Measurements from ENCODE around the gene IGDCC3.

Gene IGDCC3

DNA sequence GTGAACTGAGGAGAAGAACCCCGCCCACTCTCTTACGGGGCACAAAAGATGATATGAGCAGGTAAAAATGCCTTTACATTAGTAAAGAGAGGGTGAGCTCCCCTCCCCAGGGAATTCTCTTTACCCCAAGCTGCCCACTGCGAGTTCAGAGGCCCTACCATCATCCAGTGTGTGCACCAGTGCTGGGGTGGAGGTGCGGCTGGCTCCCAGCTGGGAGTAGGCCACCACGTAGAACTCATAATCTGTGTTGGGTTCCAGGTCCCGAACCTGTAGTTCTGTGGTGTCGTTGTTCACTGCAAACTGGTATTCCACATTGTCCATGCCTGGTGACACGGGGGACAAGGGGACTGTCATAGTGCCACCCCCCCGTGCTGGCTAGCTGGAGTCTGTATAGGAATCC, 17.1 kb upstream of the IGDCC3 start:
- DNase-seq (ENCODE audit: low read depth): no peak
- H3K36me3 ChIP-seq (ENCODE audit: control insufficient read depth, insufficient read depth, low read length, severe bottlenecking): no peaks in the 10 kb centered on the region
- no peak overlapping the region for H3K9ac ChIP-seq (ENCODE audit: low read length)
- peaks cover 8% of the 10 kb centered on the region for H3K4me1 ChIP-seq (ENCODE audit: control insufficient read depth, insufficient read depth, low read length)
- no peaks in the 10 kb centered on the region for H3K9me3 ChIP-seq (ENCODE audit: control insufficient read depth, low read length)
- no peak overlapping the region for H3K4me3 ChIP-seq (ENCODE audit: low read length)
- H3K27me3 ChIP-seq (replicated peaks; ENCODE audit: control insufficient read depth, insufficient read depth, low read length): peaks cover 31% of the 10 kb centered on the region

DNA sequence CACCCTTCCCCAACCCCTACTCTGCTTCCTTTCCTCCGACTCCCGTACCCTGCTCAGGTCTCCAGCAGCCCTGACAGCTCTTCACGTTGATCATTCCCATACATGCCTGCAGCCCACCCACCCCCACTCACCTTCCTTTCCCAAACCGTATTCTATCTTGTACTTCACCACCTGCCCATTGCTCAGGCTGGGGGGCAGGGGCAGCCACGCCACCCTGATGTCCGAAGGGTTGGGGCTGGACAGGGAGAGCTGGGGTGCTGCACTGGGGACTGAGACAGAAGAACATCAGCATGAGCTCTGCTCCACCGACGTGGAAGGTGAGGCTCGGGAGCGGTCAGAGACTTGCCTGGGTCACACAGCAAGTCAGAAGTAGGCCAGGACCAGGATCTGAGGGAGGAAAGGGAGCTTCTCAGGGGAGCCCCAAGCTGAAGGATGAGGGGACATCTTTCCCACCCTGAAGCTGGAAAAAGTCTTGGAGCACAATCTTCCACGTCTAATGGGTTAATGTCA, 16.5 kb upstream of the IGDCC3 start:
- no peaks in the 10 kb centered on the region for H3K9me3 ChIP-seq (ENCODE audit: control insufficient read depth, low read length)
- H3K27me3 ChIP-seq (replicated peaks; ENCODE audit: control insufficient read depth, insufficient read depth, low read length): peaks cover 36% of the 10 kb centered on the region
- no peak overlapping the region for H3K9ac ChIP-seq (ENCODE audit: low read length)
- H3K36me3 ChIP-seq (ENCODE audit: control insufficient read depth, insufficient read depth, low read length, severe bottlenecking): no peaks in the 10 kb centered on the region
- no peak for DNase-seq (ENCODE audit: low read depth)
- no peak overlapping the region for H3K4me3 ChIP-seq (ENCODE audit: low read length)
- H3K4me1 ChIP-seq (ENCODE audit: control insufficient read depth, insufficient read depth, low read length): peaks cover 6% of the 10 kb centered on the region

DNA sequence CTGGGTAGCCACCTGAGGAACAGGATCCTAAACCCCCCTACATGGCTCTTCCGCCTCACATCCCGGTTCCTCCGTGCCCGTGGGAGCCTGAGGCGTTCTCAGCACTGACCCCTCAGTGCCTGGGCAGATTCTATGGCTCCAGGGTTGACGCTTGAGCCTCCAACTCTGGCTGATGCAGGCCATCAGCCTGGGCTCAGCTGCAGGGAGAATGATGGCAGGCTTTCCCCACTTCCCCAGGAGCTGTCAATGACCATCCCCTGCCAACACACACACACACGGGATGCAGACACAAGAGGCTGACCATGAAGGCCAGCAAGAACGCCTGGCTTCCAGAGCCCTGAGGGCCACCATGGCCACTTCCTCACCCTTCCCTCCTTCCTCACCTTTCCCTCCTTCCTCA, 15.8 kb upstream of the IGDCC3 start:
- no peak for DNase-seq (ENCODE audit: low read depth)
- no peaks in the 10 kb centered on the region for H3K36me3 ChIP-seq (ENCODE audit: control insufficient read depth, insufficient read depth, low read length, severe bottlenecking)
- H3K4me3 ChIP-seq (ENCODE audit: low read length): no peak overlapping the region

GRCh38 chr15:65393091-65393490, 15.3 kb upstream of the IGDCC3 start:
- DNase-seq (ENCODE audit: low read depth): no peak
- Histone ChIP-seq H3K27me3 (replicated peaks; ENCODE audit: control insufficient read depth, insufficient read depth, low read length) (peaks cover 44% of the 10 kb centered on the region), H3K9me3 (ENCODE audit: control insufficient read depth, low read length) (no peaks in the 10 kb centered on the region), H3K4me3 (ENCODE audit: low read length) (no peak overlapping the region), H3K4me1 (ENCODE audit: control insufficient read depth, insufficient read depth, low read length) (no peaks in the 10 kb centered on the region), H3K9ac (ENCODE audit: low read length) (no peak overlapping the region), H3K36me3 (ENCODE audit: control insufficient read depth, insufficient read depth, low read length, severe bottlenecking) (no peaks in the 10 kb centered on the region)

More for the DNA sequence above, 15.8 kb upstream of the IGDCC3 start:
- H3K9me3 ChIP-seq (ENCODE audit: control insufficient read depth, low read length): no peaks in the 10 kb centered on the region
- no peak overlapping the region for H3K9ac ChIP-seq (ENCODE audit: low read length)
- H3K4me1 ChIP-seq (ENCODE audit: control insufficient read depth, insufficient read depth, low read length): no peaks in the 10 kb centered on the region
- peaks cover 40% of the 10 kb centered on the region for H3K27me3 ChIP-seq (replicated peaks; ENCODE audit: control insufficient read depth, insufficient read depth, low read length)

- no peak for DNase-seq (ENCODE audit: low read depth)
- no peaks in the 10 kb centered on the region for H3K36me3 ChIP-seq (ENCODE audit: control insufficient read depth, insufficient read depth, low read length, severe bottlenecking)
These were observed 14.6 kb upstream of the IGDCC3 start for GRCh38 chr15:65392368-65392767.

GRCh38 chr15:65391732-65392131, 13.9 kb upstream of the IGDCC3 start:
- Histone ChIP-seq H3K4me1 (ENCODE audit: control insufficient read depth, insufficient read depth, low read length) (no peaks in the 10 kb centered on the region), H3K4me3 (ENCODE audit: low read length) (no peak overlapping the region), H3K27me3 (replicated peaks; ENCODE audit: control insufficient read depth, insufficient read depth, low read length) (peaks cover 44% of the 10 kb centered on the region), H3K9me3 (ENCODE audit: control insufficient read depth, low read length) (no peaks in the 10 kb centered on the region), H3K36me3 (ENCODE audit: control insufficient read depth, insufficient read depth, low read length, severe bottlenecking) (no peaks in the 10 kb centered on the region), H3K9ac (ENCODE audit: low read length) (no peak overlapping the region)
- DNase-seq (ENCODE audit: low read depth): no peak

More at GRCh38 chr15:65392368-65392767, 14.6 kb upstream of the IGDCC3 start:
- Histone ChIP-seq H3K9me3 (ENCODE audit: control insufficient read depth, low read length) (no peaks in the 10 kb centered on the region), H3K9ac (ENCODE audit: low read length) (no peak overlapping the region), H3K4me3 (ENCODE audit: low read length) (no peak overlapping the region), H3K27me3 (replicated peaks; ENCODE audit: control insufficient read depth, insufficient read depth, low read length) (peaks cover 44% of the 10 kb centered on the region), H3K4me1 (ENCODE audit: control insufficient read depth, insufficient read depth, low read length) (no peaks in the 10 kb centered on the region)

DNA sequence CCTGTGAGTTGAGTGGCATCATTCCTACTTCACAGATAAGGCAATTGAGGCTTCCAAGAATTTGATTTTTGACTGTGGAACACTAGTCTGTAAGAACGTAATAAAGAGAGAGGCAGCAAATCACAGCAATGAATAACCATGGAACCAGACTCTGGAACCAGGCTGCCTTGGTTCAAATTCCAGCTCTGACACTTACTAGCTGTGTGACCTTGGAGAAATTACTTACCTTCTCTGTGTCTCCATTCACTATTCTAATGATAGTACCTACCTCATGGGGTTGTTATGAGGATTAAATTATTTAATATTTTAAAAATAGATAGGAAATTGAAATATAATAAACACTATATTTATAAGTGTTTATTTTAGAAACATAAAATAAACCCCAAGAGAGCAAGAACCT, 12.6 kb upstream of the IGDCC3 start:
- Histone ChIP-seq H3K4me3 (ENCODE audit: low read length) (no peak overlapping the region), H3K9me3 (ENCODE audit: control insufficient read depth, low read length) (no peaks in the 10 kb centered on the region), H3K4me1 (ENCODE audit: control insufficient read depth, insufficient read depth, low read length) (peaks cover 4% of the 10 kb centered on the region), H3K9ac (ENCODE audit: low read length) (no peak overlapping the region), H3K27me3 (replicated peaks; ENCODE audit: control insufficient read depth, insufficient read depth, low read length) (peaks cover 42% of the 10 kb centered on the region), H3K36me3 (ENCODE audit: control insufficient read depth, insufficient read depth, low read length, severe bottlenecking) (no peaks in the 10 kb centered on the region)
- no peak for DNase-seq (ENCODE audit: low read depth)

- Histone ChIP-seq H3K36me3 (ENCODE audit: control insufficient read depth, insufficient read depth, low read length, severe bottlenecking) (no peaks in the 10 kb centered on the region), H3K27me3 (replicated peaks; ENCODE audit: control insufficient read depth, insufficient read depth, low read length) (peaks cover 41% of the 10 kb centered on the region), H3K9ac (ENCODE audit: low read length) (no peak overlapping the region), H3K4me1 (ENCODE audit: control insufficient read depth, insufficient read depth, low read length) (peaks cover 4% of the 10 kb centered on the region), H3K9me3 (ENCODE audit: control insufficient read depth, low read length) (no peaks in the 10 kb centered on the region), H3K4me3 (ENCODE audit: low read length) (no peak overlapping the region)
- DNase-seq (ENCODE audit: low read depth): no peak
These were observed 11.4 kb upstream of the IGDCC3 start for GRCh38 chr15:65389226-65389625.

- Histone ChIP-seq H3K9me3 (ENCODE audit: control insufficient read depth, low read length) (no peaks in the 10 kb centered on the region), H3K4me1 (ENCODE audit: control insufficient read depth, insufficient read depth, low read length) (peaks cover 4% of the 10 kb centered on the region), H3K27me3 (replicated peaks; ENCODE audit: control insufficient read depth, insufficient read depth, low read length) (peaks cover 42% of the 10 kb centered on the region), H3K4me3 (ENCODE audit: low read length) (no peak overlapping the region), H3K36me3 (ENCODE audit: control insufficient read depth, insufficient read depth, low read length, severe bottlenecking) (no peaks in the 10 kb centered on the region), H3K9ac (ENCODE audit: low read length) (no peak overlapping the region)
- no peak for DNase-seq (ENCODE audit: low read depth)
These were observed 10.7 kb upstream of the IGDCC3 start for GRCh38 chr15:65388306-65389080.

DNA sequence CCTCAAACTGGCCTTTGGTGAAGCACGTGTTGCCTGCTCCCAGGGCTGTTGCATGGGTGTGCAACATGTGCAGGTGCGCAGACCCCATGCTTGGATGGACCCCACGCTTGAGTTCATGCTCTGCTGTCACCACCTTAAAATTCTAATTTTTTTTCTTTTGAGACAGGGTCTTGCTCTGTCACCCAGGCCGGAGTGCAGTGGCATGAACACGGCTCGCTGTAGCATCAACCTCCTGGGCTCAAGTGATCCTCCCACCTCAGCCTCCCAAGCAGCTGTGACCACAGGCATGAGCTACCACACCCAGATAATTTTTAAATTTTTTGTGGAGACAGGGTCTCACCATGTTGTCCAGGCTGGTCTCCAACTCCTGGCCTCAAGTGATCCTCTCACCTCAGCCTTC, 9.1 kb upstream of the IGDCC3 start:
- Histone ChIP-seq H3K36me3 (ENCODE audit: control insufficient read depth, insufficient read depth, low read length, severe bottlenecking) (no peaks in the 10 kb centered on the region), H3K9me3 (ENCODE audit: control insufficient read depth, low read length) (no peaks in the 10 kb centered on the region), H3K9ac (ENCODE audit: low read length) (no peak overlapping the region), H3K4me1 (ENCODE audit: control insufficient read depth, insufficient read depth, low read length) (peaks cover 4% of the 10 kb centered on the region), H3K4me3 (ENCODE audit: low read length) (no peak overlapping the region), H3K27me3 (replicated peaks; ENCODE audit: control insufficient read depth, insufficient read depth, low read length) (peaks cover 43% of the 10 kb centered on the region)
- DNase-seq (ENCODE audit: low read depth): no peak

GRCh38 chr15:65386376-65386775, 8.6 kb upstream of the IGDCC3 start:
- H3K27me3 ChIP-seq (replicated peaks; ENCODE audit: control insufficient read depth, insufficient read depth, low read length): peaks cover 47% of the 10 kb centered on the region
- H3K9me3 ChIP-seq (ENCODE audit: control insufficient read depth, low read length): no peaks in the 10 kb centered on the region
- no peak overlapping the region for H3K4me3 ChIP-seq (ENCODE audit: low read length)
- no peak overlapping the region for H3K9ac ChIP-seq (ENCODE audit: low read length)
- no peaks in the 10 kb centered on the region for H3K36me3 ChIP-seq (ENCODE audit: control insufficient read depth, insufficient read depth, low read length, severe bottlenecking)
- peaks cover 4% of the 10 kb centered on the region for H3K4me1 ChIP-seq (ENCODE audit: control insufficient read depth, insufficient read depth, low read length)
- DNase-seq (ENCODE audit: low read depth): no peak

GRCh38 chr15:65385870-65386258, 8.1 kb upstream of the IGDCC3 start:
- Histone ChIP-seq H3K4me3 (ENCODE audit: low read length) (no peak overlapping the region), H3K36me3 (ENCODE audit: control insufficient read depth, insufficient read depth, low read length, severe bottlenecking) (no peaks in the 10 kb centered on the region), H3K27me3 (replicated peaks; ENCODE audit: control insufficient read depth, insufficient read depth, low read length) (peaks cover 52% of the 10 kb centered on the region), H3K9ac (ENCODE audit: low read length) (no peak overlapping the region), H3K4me1 (ENCODE audit: control insufficient read depth, insufficient read depth, low read length) (peaks cover 4% of the 10 kb centered on the region), H3K9me3 (ENCODE audit: control insufficient read depth, low read length) (no peaks in the 10 kb centered on the region)
- no peak for DNase-seq (ENCODE audit: low read depth)
